Uterus (tissue), 4 donors: Measurements from ENCODE around the gene C13orf46. TPM values are rescaled to one million over a fixed set of nuclear protein-coding genes. Genes with fewer than 3 reads are reported as not detected.

Experiments used
- DNase-seq, 2 donors: peaks; one replicate each; pipeline ENCODE4 v3.0.0-alpha.2; 2019 to 2020
- H3K27ac ChIP-seq, 2 donors: fragments of 200-600 bp; sonication (generic); 1 replicate in 1 of 2; 2 replicates in 1 of 2; pipeline ENCODE4 v1.5.1; 2016 to 2018
- H3K27me3 ChIP-seq, 2 donors: fragments of 200-600 bp; sonication (generic); one replicate each; pipeline ENCODE4 v1.5.1; 2018 to 2019; ENCODE audit warnings: control low read depth in 1 of 2
- H3K36me3 ChIP-seq, 2 donors: fragments of 200-600 bp; sonication (generic); one replicate each; pipeline ENCODE4 v1.5.1; 2019; ENCODE audit warnings: control low read depth in 1 of 2
- H3K4me1 ChIP-seq, 2 donors: fragments of 200-600 bp; sonication (generic); one replicate each; pipeline ENCODE4 v1.5.1; 2018 to 2019; ENCODE audit warnings: control low read depth in 1 of 2
- H3K4me3 ChIP-seq, 2 donors: fragments of 200-600 bp; sonication (generic); 1 replicate in 1 of 2; 2 replicates in 1 of 2; pipeline ENCODE4 v1.5.1; 2018 to 2019; ENCODE audit warnings: mild to moderate bottlenecking in 1 of 2
- H3K9me3 ChIP-seq, 2 donors: fragments of 200-600 bp; sonication (generic); one replicate each; pipeline ENCODE4 v1.5.1; 2019; ENCODE audit warnings: control low read depth in 1 of 2
- CTCF ChIP-seq, 4 experiments: fragments of 200-600 bp in 2 of 4; fragments of 450-650 bp in 2 of 4; sonication (generic) in 2 of 4; IDR thresholded peaks; one replicate each; pipeline ENCODE4 v1.5.1; 2016 to 2019; ENCODE audit warnings: antibody characterized with exemption in 4 of 4, mild to moderate bottlenecking in 2 of 4, moderate library complexity in 1 of 4
- POLR2A ChIP-seq, 2 donors: fragments of 450-650 bp; IDR thresholded peaks; one replicate each; pipeline ENCODE4 v1.6.1; 2016; ENCODE audit warnings: antibody characterized with exemption in 2 of 2, mild to moderate bottlenecking in 1 of 2, moderate library complexity in 1 of 2
- intact Hi-C: fragments of 100-400 bp; cut with DNase I; formaldehyde crosslinking; loops from one replicate; pipeline ENCODE4 v1.15.1; 2023; ENCODE audit warnings: low total_unique reads
- total RNA-seq, 4 donors: library from RNA; depleted of rRNA in 3 of 4; stranded (reverse); fragments of >200 nt in 3 of 4; gene quantifications; one replicate each; pipeline versions ENCODE4 v1.1.0 to v1.2.4, GENCODE V29; 2014 to 2023
- donor health status: DM: yes; HTN: yes; CAD: no.

C13orf46 gene
- total RNA-seq, 4 donors from 2014 or later: 0.07 to 1.7 TPM; not detected in 2

- H3K36me3 ChIP-seq: no peaks in the 10 kb centered on the region
- H3K27me3 ChIP-seq: no peaks in the 10 kb centered on the region
- no peak overlapping the region for H3K4me3 ChIP-seq
- intact Hi-C loops: no loop called here
- no peak for TF ChIP-seq CTCF (IDR thresholded peaks at IDR 0.05)
- TF ChIP-seq POLR2A (IDR thresholded peaks at IDR 0.05): no peak
- no peaks in the 10 kb centered on the region for H3K9me3 ChIP-seq
- H3K4me1 ChIP-seq: no peaks in the 10 kb centered on the region
- no peak overlapping the region for H3K27ac ChIP-seq
- DNase-seq: no peak
These were observed 10.5 kb downstream of the C13orf46 start for GRCh38 chr13:113963376-113963775.

- H3K27ac ChIP-seq: no peak overlapping the region
- H3K4me3 ChIP-seq: no peak overlapping the region
- DNase-seq: no peak
- intact Hi-C loops: no loop called here
- H3K36me3 ChIP-seq: no peaks in the 10 kb centered on the region
- no peak for TF ChIP-seq CTCF (IDR thresholded peaks at IDR 0.05)
- no peak for TF ChIP-seq POLR2A (IDR thresholded peaks at IDR 0.05)
- no peaks in the 10 kb centered on the region for H3K9me3 ChIP-seq
- no peaks in the 10 kb centered on the region for H3K27me3 ChIP-seq
- no peaks in the 10 kb centered on the region for H3K4me1 ChIP-seq
These were observed 10.9 kb downstream of the C13orf46 start for GRCh38 chr13:113962975-113963374.

GRCh38 chr13:113962386-113962785 is 11.5 kb downstream of the C13orf46 start:
- intact Hi-C loops: no loop called here
- Histone ChIP-seq H3K9me3 (no peaks in the 10 kb centered on the region), H3K4me3 (no peak overlapping the region), H3K27ac (no peak overlapping the region), H3K27me3 (no peaks in the 10 kb centered on the region), H3K36me3 (no peaks in the 10 kb centered on the region), H3K4me1 (no peaks in the 10 kb centered on the region)
- TF ChIP-seq CTCF (IDR thresholded peaks at IDR 0.05) (no peak), POLR2A (IDR thresholded peaks at IDR 0.05) (no peak)
- DNase-seq: no peak

GRCh38 chr13:113960276-113960948 is 13.5 kb downstream of the C13orf46 start:
- Histone ChIP-seq H3K9me3 (no peaks in the 10 kb centered on the region), H3K36me3 (no peaks in the 10 kb centered on the region), H3K27ac (no peak overlapping the region), H3K27me3 (no peaks in the 10 kb centered on the region), H3K4me3 (no peak overlapping the region), H3K4me1 (no peaks in the 10 kb centered on the region)
- intact Hi-C loops: no loop called here
- no peak for DNase-seq
- TF ChIP-seq CTCF (IDR thresholded peaks at IDR 0.05) (no peak), POLR2A (IDR thresholded peaks at IDR 0.05) (no peak)

- intact Hi-C loops: no loop called here
- TF ChIP-seq CTCF (IDR thresholded peaks at IDR 0.05) (no peak), POLR2A (IDR thresholded peaks at IDR 0.05) (no peak)
- Histone ChIP-seq H3K36me3 (no peaks in the 10 kb centered on the region), H3K4me3 (no peak overlapping the region), H3K27ac (no peak overlapping the region), H3K4me1 (no peaks in the 10 kb centered on the region), H3K27me3 (no peaks in the 10 kb centered on the region), H3K9me3 (no peaks in the 10 kb centered on the region)
- no peak for DNase-seq
These were observed 14.7 kb downstream of the C13orf46 start for GRCh38 chr13:113959198-113959597.
